WTC11 (cell line): ENCODE measurements around the gene NDST4.
A peak's percentile ranks its signal among the peaks of the same experiment; 100 is the strongest.

Experiments
- CREB1 ChIP-seq: sonication (generic); formaldehyde crosslinking; IDR thresholded peaks from 2 replicates; pipeline ENCODE4 v1.8.0; 2023; ENCODE audit warnings: mild to moderate bottlenecking, missing genetic modification reagents
- CREM ChIP-seq: sonication (generic); formaldehyde crosslinking; IDR thresholded peaks from 2 replicates; pipeline ENCODE4 v1.8.1; 2022; ENCODE audit warnings: mild to moderate bottlenecking, missing genetic modification reagents, moderate library complexity
- CTCF ChIP-seq: fragments of 200-600 bp; IDR thresholded peaks from 2 replicates; pipeline ENCODE4 v1.8.0; 2022; ENCODE audit warnings: antibody characterized with exemption
- E2F5 ChIP-seq: sonication (generic); formaldehyde crosslinking; IDR thresholded peaks from 2 replicates; pipeline ENCODE4 v1.8.1; 2022; ENCODE audit warnings: mild to moderate bottlenecking, moderate library complexity, missing genetic modification reagents
- ESRRA ChIP-seq: sonication (generic); formaldehyde crosslinking; IDR thresholded peaks from 2 replicates; pipeline ENCODE4 v1.8.1; 2022; ENCODE audit warnings: mild to moderate bottlenecking, missing genetic modification reagents, borderline replicate concordance
- GABPB1 ChIP-seq: sonication (generic); formaldehyde crosslinking; IDR thresholded peaks from 2 replicates; pipeline ENCODE4 v1.8.1; 2023; ENCODE audit warnings: mild to moderate bottlenecking, missing genetic modification reagents
- MAX ChIP-seq: sonication (generic); formaldehyde crosslinking; IDR thresholded peaks from 2 replicates; pipeline ENCODE4 v1.8.0; 2022; ENCODE audit warnings: mild to moderate bottlenecking, missing genetic modification reagents
- MYBL2 ChIP-seq: sonication (generic); formaldehyde crosslinking; IDR thresholded peaks from 2 replicates; pipeline ENCODE4 v1.8.1; 2023; ENCODE audit warnings: mild to moderate bottlenecking, moderate library complexity, missing genetic modification reagents
- NFYB ChIP-seq: sonication (generic); formaldehyde crosslinking; conservative IDR thresholded peaks from 2 replicates; pipeline ENCODE4 v1.8.0; 2022; ENCODE audit warnings: low read depth, missing genetic modification reagents
- NR3C1 ChIP-seq: sonication (generic); formaldehyde crosslinking; conservative IDR thresholded peaks from 2 replicates; pipeline ENCODE4 v1.8.1; 2023; ENCODE audit warnings: low read depth, mild to moderate bottlenecking, missing genetic modification reagents
- RELA ChIP-seq: sonication (generic); formaldehyde crosslinking; IDR thresholded peaks from 2 replicates; pipeline ENCODE4 v1.8.1; 2022; ENCODE audit warnings: missing genetic modification reagents, mild to moderate bottlenecking, borderline replicate concordance
- TP53 ChIP-seq: sonication (generic); formaldehyde crosslinking; IDR thresholded peaks from 2 replicates; pipeline ENCODE4 v1.8.1; 2023; ENCODE audit warnings: mild to moderate bottlenecking, missing genetic modification reagents
- ZMAT4 ChIP-seq: fragments of 250-450 bp; sonication (Bioruptor Pico); IDR thresholded peaks from 2 replicates; pipeline ENCODE4 v1.9.0; 2021; ENCODE audit warnings: mild to moderate bottlenecking
- ZSCAN18 ChIP-seq: fragments of 250-450 bp; sonication (Bioruptor Pico); IDR thresholded peaks from 2 replicates; pipeline ENCODE4 v2.1.2; 2022; ENCODE audit warnings: mild to moderate bottlenecking, moderate library complexity

- TF ChIP-seq CTCF (peak; percentile 41; the same call in 1 of the 2 replicates), TP53 (CRISPR knock-in tag) (no peak), MAX (no peak), CREB1 (CRISPR knock-in tag) (no peak), NR3C1 (CRISPR knock-in tag) (no peak), GABPB1 (CRISPR knock-in tag) (no peak), RELA (CRISPR knock-in tag) (no peak), NFYB (CRISPR knock-in tag) (no peak), CREM (no peak), MYBL2 (CRISPR knock-in tag) (no peak), ZSCAN18 (CRISPR knock-in tag) (no peak), ESRRA (no peak), E2F5 (no peak), ZMAT4 (no peak)
Observed at GRCh38 chr4:115042496-115042895, 70.9 kb downstream of the NDST4 start.
